CD4-positive, alpha-beta T cell treated with Interleukin-6 for 4 hours (primary cell): ENCODE measurements around the gene TMEM223.
"Not testable (repeated sequence)": the region's sequence is repeated elsewhere in the genome, so short reads cannot be mapped to it uniquely, and the experiment has no call there.

Experiments used
- DNase-seq: peaks from one replicate; pipeline ENCODE4 v3.0.0-alpha.2; 2020; ENCODE audit warnings: mixed read lengths

The TMEM223 gene

DNA sequence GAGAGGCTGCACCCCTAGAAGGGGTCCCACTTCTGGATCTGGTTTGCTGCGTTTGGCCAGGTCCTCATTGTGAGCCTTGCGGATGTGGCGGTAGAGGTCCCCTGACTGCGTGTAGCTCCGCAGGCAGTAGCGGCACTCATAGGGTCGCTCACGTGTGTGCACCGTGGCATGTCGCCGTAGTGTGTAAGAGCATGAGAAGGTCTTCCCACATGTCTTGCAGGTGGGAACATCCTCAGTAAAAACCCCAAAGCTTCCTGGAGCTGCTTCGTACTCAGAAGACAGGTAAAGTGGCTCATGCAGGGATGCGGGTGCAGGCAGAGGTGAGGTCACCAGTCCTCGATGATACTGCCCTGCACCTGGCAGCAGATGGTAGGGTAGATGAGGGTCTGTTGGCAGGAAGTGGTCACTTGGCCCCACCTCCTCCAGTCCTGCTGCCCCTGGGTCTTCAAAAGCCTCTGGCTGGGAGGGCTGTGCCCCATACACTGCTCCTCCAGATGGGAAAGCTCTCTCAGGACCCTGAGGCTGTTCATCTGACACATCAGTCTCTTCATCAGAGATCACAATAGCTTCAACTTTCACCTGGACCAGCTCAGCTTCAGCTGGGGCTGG, 39.5 kb downstream of the TMEM223 start:
- no peak for DNase-seq

DNA sequence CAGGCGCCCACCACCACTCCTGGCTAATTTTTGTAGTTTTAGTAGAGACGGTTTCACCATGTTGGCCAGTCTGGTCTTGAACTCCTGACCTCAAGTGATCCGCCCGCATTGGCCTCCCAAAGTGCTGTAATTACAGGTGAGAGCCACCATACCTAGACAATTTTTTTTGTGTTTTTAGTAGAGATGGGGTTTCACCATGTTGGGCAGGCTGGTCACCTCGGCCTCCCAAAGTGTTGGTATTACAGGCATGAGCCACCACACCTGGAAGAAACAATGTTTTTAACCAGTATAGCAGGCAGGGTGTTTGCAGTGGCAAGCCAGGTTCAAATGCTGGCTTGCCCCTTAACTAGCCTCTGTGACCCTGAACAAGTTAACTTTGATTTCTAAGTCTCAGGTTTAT, 41.9 kb downstream of the TMEM223 start:
- not testable (repeated sequence) for DNase-seq

DNA sequence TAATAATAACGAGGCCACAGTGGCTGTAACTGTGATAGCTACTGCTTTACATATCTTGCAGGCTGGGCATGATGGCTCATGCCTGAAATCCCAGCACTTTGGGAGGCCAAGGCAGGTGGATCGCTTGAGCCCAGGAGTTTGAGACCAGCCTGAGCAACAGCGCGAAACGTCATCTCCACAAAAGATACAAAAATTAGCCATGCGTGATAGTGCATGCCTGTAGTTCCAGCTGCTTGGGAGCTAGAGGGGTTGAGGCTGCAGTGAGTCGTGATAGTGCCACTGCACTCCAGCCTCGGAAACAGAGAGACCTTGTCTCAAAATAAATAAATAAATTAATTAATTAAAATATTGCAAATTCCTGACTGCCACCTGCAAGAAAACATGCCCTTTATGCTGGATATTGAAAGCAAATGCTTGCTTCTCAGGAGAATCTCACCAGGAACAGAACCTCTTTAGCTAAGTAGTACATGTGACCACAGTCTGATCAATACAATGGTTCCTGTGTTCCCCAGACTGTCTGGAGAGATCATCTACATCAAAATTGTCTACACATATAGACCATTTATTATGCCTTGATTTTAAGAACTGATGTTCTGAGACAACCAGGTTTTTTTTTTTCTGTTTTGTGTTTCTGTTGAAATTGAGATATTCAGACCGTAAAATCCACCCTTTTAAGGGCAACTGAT, 44.2 kb downstream of the TMEM223 start:
- DNase-seq = no peak
